ENCODE measurements around the gene TMEM87B. TPM values are rescaled to one million over a fixed set of nuclear protein-coding genes. Genes with fewer than 3 reads are reported as not detected.

Gene TMEM87B
- total RNA-seq, 1 experiment from 2014 or later, result 10.5 TPM

GRCh38 chr2:112059671-112060070 is 4.6 kb downstream of the TMEM87B start:
- H3K4ac ChIP-seq (ENCODE audit: low read depth, low read length), result no peak overlapping the region
- H2AFZ ChIP-seq (ENCODE audit: low read length), result no peak overlapping the region
- no peaks in the 10 kb centered on the region for H3K79me1 ChIP-seq (ENCODE audit: insufficient read depth, low read depth, low read length, poor library complexity, severe bottlenecking)
- no peak overlapping the region for H3K23ac ChIP-seq (ENCODE audit: insufficient read length, low read depth, low read length)
- H3K23me2 ChIP-seq (ENCODE audit: insufficient read length, low read depth, low read length, poor library complexity, severe bottlenecking), result peaks cover 6% of the 10 kb centered on the region
- no peak for TF ChIP-seq CTCF (conservative IDR thresholded peaks at IDR 0.05)
- H3K56ac ChIP-seq (ENCODE audit: insufficient read length, low read depth, low read length), result no peak overlapping the region
- no peaks in the 10 kb centered on the region for H3K4me1 ChIP-seq (ENCODE audit: insufficient read depth, low read length)
- no peaks in the 10 kb centered on the region for H3K27me3 Mint-ChIP-seq (ENCODE audit: low read depth)
- H2BK20ac ChIP-seq (ENCODE audit: low read depth, low read length, poor library complexity, severe bottlenecking), result no peak overlapping the region
- H2AK5ac ChIP-seq (ENCODE audit: insufficient read length, low read length), result no peak overlapping the region
- no peak overlapping the region for H3K27ac ChIP-seq (ENCODE audit: insufficient read length, low read depth, low read length)
- no peak overlapping the region for H2BK12ac ChIP-seq (ENCODE audit: insufficient read length, low read depth, low read length)
- H2BK5ac ChIP-seq (ENCODE audit: insufficient read length, low read length), result no peak overlapping the region
- no peak overlapping the region for H3K4me3 Mint-ChIP-seq
- WGBS (ENCODE audit: extremely low coverage, insufficient read length, low lambda C conversion rate), result no CpG with 5 or more reads among the region's 2 CpGs
- H4K8ac ChIP-seq (replicated peaks; ENCODE audit: insufficient read length, low read depth, low read length), result no peak overlapping the region
- peaks cover 7 to 25% (median 19%) of the 10 kb centered on the region in 3 experiments for H3K36me3 Mint-ChIP-seq (ENCODE audit: insufficient read depth in 1 of 3, low read depth in 3 of 3)
- H2BK120ac ChIP-seq (ENCODE audit: low read depth, low read length, poor library complexity, severe bottlenecking), result no peak overlapping the region
- H3T11ph ChIP-seq (ENCODE audit: low read length), result no peak overlapping the region
- no peak overlapping the region for H4K5ac ChIP-seq (ENCODE audit: insufficient read length, low read depth, low read length)
- no peak overlapping the region for H4K91ac ChIP-seq (ENCODE audit: insufficient read length, low read depth, low read length)
- no peaks in the 10 kb centered on the region for H4K20me1 ChIP-seq (ENCODE audit: control insufficient read depth, insufficient read depth, insufficient read length)
- H3K9ac ChIP-seq (ENCODE audit: extremely low read depth, insufficient read length, low read length), result no peak overlapping the region
- no peak overlapping the region for H3K4me2 ChIP-seq (ENCODE audit: insufficient read depth, insufficient read length, low read length)
- no peak overlapping the region for H2BK15ac ChIP-seq (ENCODE audit: low read depth, low read length)
- no peaks in the 10 kb centered on the region for H3K9me3 Mint-ChIP-seq
- H3K79me2 ChIP-seq (ENCODE audit: insufficient read depth, low read length), result no peaks in the 10 kb centered on the region
- H3K18ac ChIP-seq (ENCODE audit: insufficient read length, low read depth, low read length), result no peak overlapping the region
- peak overlapping the region in 1 of 3 experiments; percentile 4; a peak in 1 of 7 replicates for H3K27ac Mint-ChIP-seq
- no peaks in the 10 kb centered on the region for H3K9me3 ChIP-seq (ENCODE audit: control insufficient read depth, low read depth, low read length)
- peaks cover 16 to 20% of the 10 kb centered on the region in 2 experiments for H3K4me1 Mint-ChIP-seq
- H3K14ac ChIP-seq (ENCODE audit: insufficient read depth, low read length), result no peak overlapping the region
- H3K27me3 ChIP-seq (ENCODE audit: insufficient read depth, low read length), result no peaks in the 10 kb centered on the region
- no peak for DNase-seq
